GM18505 (cell line): ENCODE results near the gene ZDHHC17.

ENCODE experiments used
- ATAC-seq: cut with Tn5 transposase; IDR thresholded peaks from one replicate; pipeline ENCODE4 v1.9.1; 2021; ENCODE audit not compliant: unreplicated experiment
- POLR2A ChIP-seq: IDR thresholded peaks from 4 replicates; pipeline ENCODE4 v1.6.1; 2011; ENCODE audit warnings: borderline replicate concordance; ENCODE audit not compliant: insufficient read depth, insufficient read length; ENCODE audit errors: extremely low read depth

ZDHHC17 gene

GRCh38 chr12:76784600-76785051 is 20.7 kb downstream of the ZDHHC17 start:
- no peak for ATAC-seq
- no peak for TF ChIP-seq POLR2A

DNA sequence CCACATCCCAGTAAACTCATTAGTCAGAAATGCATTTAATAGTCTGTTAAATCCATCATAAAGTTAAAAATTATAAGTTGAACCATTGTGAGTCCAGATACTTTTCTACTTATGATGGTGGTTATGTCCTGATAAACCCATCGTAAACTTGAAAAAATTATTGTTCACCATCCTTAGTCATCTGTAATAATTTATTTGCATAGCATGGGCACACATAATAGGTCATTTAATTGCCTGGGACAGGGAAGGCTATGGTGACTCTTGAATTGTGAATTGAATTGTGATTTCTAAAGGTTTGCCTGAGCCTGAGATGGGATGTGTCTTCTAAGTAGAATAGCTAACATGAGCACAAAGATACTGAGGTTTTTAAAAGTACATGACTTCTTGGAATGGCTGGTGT is 21.5 kb downstream of the ZDHHC17 start:
- no peak for TF ChIP-seq POLR2A
- ATAC-seq: no peak

GRCh38 chr12:76786986-76787385 is 23.1 kb downstream of the ZDHHC17 start:
- ATAC-seq: no peak
- no peak for TF ChIP-seq POLR2A

GRCh38 chr12:76787689-76788088 is 23.8 kb downstream of the ZDHHC17 start:
- no peak for ATAC-seq
- no peak for TF ChIP-seq POLR2A

DNA sequence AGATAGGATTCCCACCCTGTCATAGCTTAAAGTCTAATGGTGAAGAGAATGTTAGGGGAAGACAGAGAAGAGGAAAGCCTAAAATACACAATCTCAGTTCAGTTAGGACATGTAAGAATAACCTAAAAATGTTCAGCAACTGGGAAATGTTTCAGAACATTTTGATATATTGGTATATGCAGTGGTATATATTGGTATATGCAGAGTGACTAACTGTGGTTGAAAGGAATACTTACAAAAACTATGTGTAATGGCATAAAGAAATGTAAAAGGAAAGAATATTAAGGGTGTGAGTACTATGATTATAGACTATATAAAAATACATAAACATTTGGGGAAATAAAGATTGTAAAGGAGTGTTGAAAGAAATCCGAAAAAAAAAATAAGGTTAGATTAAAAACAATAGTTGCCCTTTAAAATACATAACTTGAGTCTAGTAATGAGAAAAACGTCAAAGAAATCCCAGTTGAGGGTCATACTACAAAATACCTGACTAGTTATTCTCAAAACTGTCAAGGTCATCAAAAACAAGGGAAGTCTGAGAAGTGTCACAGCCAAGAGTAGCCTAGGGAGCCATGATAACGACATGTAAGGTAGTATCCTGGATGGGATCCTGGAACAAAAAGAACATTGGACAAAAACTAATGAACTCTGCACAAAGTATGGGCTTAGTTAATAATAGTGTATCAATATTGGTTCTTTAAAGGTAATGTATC is 25.6 kb downstream of the ZDHHC17 start:
- no peak for TF ChIP-seq POLR2A
- no peak for ATAC-seq

DNA sequence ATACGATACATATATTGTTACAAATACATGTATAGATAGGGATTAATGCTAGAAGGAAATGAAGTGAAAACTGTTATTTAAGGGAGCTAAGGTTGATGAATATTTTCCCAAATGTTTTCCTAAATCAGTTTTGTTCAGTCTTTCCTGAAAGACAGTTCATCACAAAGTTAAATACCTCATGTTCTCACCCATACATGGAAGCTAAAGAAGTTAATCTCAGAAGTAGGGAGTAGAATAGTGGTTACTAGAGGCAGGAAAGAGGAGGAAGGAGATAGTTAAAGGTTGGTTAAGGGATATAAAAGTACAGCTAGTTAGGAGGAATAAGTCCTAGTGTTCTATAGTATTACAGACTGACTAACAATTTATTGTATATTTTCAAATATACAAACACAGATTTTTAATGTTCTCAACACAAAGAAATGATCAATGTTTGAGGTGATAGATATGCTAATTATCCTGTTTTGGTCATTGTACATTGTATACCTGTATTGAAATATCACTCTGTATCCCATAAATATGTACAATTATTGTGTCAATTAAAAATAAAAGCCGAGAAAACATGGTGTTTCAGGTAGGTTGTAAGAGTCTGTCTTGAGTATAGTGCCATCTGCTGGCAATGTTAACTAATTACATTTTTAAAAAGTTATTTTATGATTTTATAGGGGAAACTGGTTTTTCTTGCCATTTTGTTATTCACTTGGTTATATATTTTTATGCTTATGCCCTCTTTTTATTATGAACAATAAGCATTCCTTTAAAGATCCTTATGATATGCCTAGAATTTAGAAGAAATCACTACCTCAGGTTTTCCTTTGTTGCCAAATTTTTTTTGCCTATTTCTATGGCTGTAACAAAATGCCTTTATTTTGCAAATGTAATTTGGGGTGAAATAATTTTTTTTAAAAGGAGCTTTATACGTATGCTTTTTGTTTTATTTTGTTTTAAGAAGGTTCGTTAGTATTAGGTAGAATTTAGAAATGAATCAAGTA is 26.9 kb downstream of the ZDHHC17 start:
- TF ChIP-seq POLR2A: no peak
- ATAC-seq: no peak

GRCh38 chr12:76792828-76793227 is 28.9 kb downstream of the ZDHHC17 start:
- ATAC-seq: no peak
- no peak for TF ChIP-seq POLR2A

DNA sequence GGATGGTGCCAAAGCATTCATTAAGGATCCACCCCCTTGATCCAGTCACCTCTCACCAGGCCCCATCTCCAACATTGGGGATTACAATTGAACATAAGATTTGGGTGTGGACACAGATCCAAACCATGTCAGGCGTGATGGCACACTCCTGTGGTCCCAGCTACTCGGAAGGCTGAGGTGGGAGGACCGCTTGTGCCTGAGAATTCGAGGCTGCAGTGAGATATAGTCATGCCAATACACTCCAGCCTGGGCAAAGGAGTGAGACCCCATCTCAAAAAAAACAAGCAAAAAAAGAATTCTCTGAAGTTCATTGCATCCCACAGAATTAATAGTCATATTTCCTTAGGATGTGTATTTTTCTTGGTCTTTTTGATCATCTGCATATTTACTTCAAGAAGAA is 34.9 kb downstream of the ZDHHC17 start:
- ATAC-seq: no peak
- TF ChIP-seq POLR2A: no peak

GRCh38 chr12:76799362-76799761 is 35.4 kb downstream of the ZDHHC17 start:
- no peak for TF ChIP-seq POLR2A
- ATAC-seq: no peak

DNA sequence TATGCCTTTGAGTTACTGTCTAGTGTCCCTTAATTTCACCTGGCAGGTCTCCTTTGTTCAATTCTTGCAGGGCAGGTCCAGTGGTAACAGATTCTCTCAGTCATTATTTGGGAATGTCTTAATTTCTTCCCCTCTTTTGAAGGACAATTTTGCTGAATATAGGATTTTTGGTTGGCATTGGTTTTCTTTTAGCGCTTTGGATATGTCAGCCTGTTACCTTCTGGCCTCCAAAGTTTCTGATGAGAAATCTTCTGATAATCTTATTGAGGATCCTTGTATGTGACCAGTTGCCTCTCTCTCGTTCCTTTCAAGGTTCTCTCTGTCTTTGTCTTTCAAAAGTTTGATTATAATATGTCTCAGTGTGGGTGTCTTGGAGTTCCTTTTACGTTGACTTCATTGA is 38.1 kb downstream of the ZDHHC17 start:
- TF ChIP-seq POLR2A: no peak
- ATAC-seq: no peak

GRCh38 chr12:76804435-76804976 is 40.6 kb downstream of the ZDHHC17 start:
- TF ChIP-seq POLR2A: no peak
- no peak for ATAC-seq

GRCh38 chr12:76810671-76811419 is 46.9 kb downstream of the ZDHHC17 start:
- ATAC-seq: no peak
- no peak for TF ChIP-seq POLR2A

DNA sequence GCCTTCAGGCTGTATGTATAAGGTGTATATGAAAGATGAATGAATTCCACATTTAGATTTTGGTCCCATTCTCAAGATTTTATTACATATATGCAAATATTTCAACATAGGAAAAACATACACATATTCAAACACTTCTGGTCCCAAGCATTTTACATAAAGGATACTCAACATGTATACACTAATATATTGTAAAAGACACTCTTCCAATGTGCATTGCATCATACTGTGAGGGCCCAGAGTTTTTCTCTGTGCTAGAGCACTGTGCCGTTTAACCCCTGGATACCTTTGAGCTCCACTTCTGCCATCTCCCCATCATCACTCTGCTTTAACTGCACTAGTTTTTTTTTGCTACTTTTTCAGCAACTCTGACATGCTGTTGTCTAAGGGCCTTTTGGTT is 48.1 kb downstream of the ZDHHC17 start:
- no peak for TF ChIP-seq POLR2A
- ATAC-seq: no peak
